ENCODE data around the gene NFATC2IP. TPM values are rescaled to one million over a fixed set of nuclear protein-coding genes. Genes with fewer than 3 reads are reported as not detected.
A peak's percentile ranks its signal among the peaks of the same experiment; 100 is the strongest.

NFATC2IP gene
- total and polyA plus RNA-seq, 2 of the 13 experiments (the other 11 are each of a cell fraction or from before 2014, with no cell fraction given), result 32.1 to 48.5 TPM

GRCh38 chr16:28950648-28951409, at the start of gene NFATC2IP (continued):
- TF ChIP-seq, protein P1, sequence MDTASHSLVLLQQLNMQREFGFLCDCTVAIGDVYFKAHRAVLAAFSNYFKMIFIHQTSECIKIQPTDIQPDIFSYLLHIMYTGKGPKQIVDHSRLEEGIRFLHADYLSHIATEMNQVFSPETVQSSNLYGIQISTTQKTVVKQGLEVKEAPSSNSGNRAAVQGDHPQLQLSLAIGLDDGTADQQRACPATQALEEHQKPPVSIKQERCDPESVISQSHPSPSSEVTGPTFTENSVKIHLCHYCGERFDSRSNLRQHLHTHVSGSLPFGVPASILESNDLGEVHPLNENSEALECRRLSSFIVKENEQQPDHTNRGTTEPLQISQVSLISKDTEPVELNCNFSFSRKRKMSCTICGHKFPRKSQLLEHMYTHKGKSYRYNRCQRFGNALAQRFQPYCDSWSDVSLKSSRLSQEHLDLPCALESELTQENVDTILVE (CRISPR knock-in tag; IDR thresholded peaks at IDR 0.05), result no peak; the same call in 1 of the 2 replicates
- TF ChIP-seq ZNF431 (CRISPR knock-in tag; IDR thresholded peaks at IDR 0.05; ENCODE audit: borderline replicate concordance, low read depth), result no peak
- TF ChIP-seq EZH2 (conservative IDR thresholded peaks at IDR 0.05; ENCODE audit: low read depth, low read length), result no peak
- TF ChIP-seq SMAD3 (CRISPR knock-in tag; IDR thresholded peaks at IDR 0.05), result peak; percentile 55; the same call in 1 of the 2 replicates
- TF ChIP-seq, protein P2, sequence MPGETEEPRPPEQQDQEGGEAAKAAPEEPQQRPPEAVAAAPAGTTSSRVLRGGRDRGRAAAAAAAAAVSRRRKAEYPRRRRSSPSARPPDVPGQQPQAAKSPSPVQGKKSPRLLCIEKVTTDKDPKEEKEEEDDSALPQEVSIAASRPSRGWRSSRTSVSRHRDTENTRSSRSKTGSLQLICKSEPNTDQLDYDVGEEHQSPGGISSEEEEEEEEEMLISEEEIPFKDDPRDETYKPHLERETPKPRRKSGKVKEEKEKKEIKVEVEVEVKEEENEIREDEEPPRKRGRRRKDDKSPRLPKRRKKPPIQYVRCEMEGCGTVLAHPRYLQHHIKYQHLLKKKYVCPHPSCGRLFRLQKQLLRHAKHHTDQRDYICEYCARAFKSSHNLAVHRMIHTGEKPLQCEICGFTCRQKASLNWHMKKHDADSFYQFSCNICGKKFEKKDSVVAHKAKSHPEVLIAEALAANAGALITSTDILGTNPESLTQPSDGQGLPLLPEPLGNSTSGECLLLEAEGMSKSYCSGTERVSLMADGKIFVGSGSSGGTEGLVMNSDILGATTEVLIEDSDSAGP (CRISPR knock-in tag; IDR thresholded peaks at IDR 0.05; ENCODE audit: borderline replicate concordance), result peak; percentile 66; the same call in 1 of the 2 replicates
- TF ChIP-seq ATF7-NPFF (CRISPR knock-in tag; IDR thresholded peaks at IDR 0.05; ENCODE audit: low read depth), result peak; percentile 75; the same call in 1 of the 2 replicates
- TF ChIP-seq, protein P3, sequence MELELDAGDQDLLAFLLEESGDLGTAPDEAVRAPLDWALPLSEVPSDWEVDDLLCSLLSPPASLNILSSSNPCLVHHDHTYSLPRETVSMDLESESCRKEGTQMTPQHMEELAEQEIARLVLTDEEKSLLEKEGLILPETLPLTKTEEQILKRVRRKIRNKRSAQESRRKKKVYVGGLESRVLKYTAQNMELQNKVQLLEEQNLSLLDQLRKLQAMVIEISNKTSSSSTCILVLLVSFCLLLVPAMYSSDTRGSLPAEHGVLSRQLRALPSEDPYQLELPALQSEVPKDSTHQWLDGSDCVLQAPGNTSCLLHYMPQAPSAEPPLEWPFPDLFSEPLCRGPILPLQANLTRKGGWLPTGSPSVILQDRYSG (CRISPR knock-in tag; IDR thresholded peaks at IDR 0.05), result no peak
- TF ChIP-seq SSRP1 (CRISPR knock-in tag; IDR thresholded peaks at IDR 0.05), result no peak
- 0 out of 2 replicates have a peak, but pooled peaks have one; percentile 41 for TF ChIP-seq MAF1 (CRISPR knock-in tag; IDR thresholded peaks at IDR 0.05; ENCODE audit: borderline replicate concordance)
- TF ChIP-seq TBX3 (IDR thresholded peaks at IDR 0.05; ENCODE audit: borderline replicate concordance), result peak; percentile 100
- peak; percentile 53; the same call in 1 of the 2 replicates for TF ChIP-seq ZNF768 (CRISPR knock-in tag; IDR thresholded peaks at IDR 0.05)
- TF ChIP-seq PTBP1 (IDR thresholded peaks at IDR 0.05; ENCODE audit: low read depth, low read length, poor library complexity, severe bottlenecking), result no peak
- no peak for TF ChIP-seq ZBTB3 (CRISPR knock-in tag; IDR thresholded peaks at IDR 0.05; ENCODE audit: borderline replicate concordance, low read depth)
- TF ChIP-seq ZMYM2 (CRISPR knock-in tag; IDR thresholded peaks at IDR 0.05), result no peak
- 0 out of 2 replicates have a peak, but pooled peaks have one; percentile 74 for TF ChIP-seq PCBP1 (IDR thresholded peaks at IDR 0.05; ENCODE audit: borderline replicate concordance, low read depth, low read length)
- TF ChIP-seq FOXM1 (CRISPR knock-in tag; IDR thresholded peaks at IDR 0.05), result no peak
- no peak for TF ChIP-seq ZBTB14 (CRISPR knock-in tag; IDR thresholded peaks at IDR 0.05)
- TF ChIP-seq ZNF720 (CRISPR knock-in tag; IDR thresholded peaks at IDR 0.05), result no peak
- no peak for TF ChIP-seq ATAD3A (CRISPR knock-in tag; IDR thresholded peaks at IDR 0.05)
- peak; percentile 55; the same call in 1 of the 2 replicates for TF ChIP-seq ZBTB2 (CRISPR knock-in tag; IDR thresholded peaks at IDR 0.05; ENCODE audit: low read depth)
- TF ChIP-seq ZNF558 (CRISPR knock-in tag; IDR thresholded peaks at IDR 0.05; ENCODE audit: borderline replicate concordance), result no peak
- no peak for TF ChIP-seq EED (CRISPR knock-in tag; IDR thresholded peaks at IDR 0.05)

Measured in HepG2 (cell line).